CD4-positive, alpha-beta T cell (primary cell): ENCODE data around the gene SCGB1C2. TPM values are rescaled to one million over a fixed set of nuclear protein-coding genes. Genes with fewer than 3 reads are reported as not detected.
"Not testable (repeated sequence)": the region's sequence is repeated elsewhere in the genome, so short reads cannot be mapped to it uniquely, and the experiment has no call there.

Experiments
- ATAC-seq: fragments of 200-7000 bp; cut with Tn5 transposase; one replicate; pipeline ENCODE4 v1.10.0; 2022; ENCODE audit warnings: mild to moderate bottlenecking; ENCODE audit not compliant: poor library complexity
- CTCF ChIA-PET: fragments of 350-600 bp; sonication (Branson Sonifier 250); formaldehyde crosslinking; loops from one replicate; lab custom pipeline; 2021; ENCODE audit warnings: antibody characterized with exemption, inconsistent platforms; lab: Charles Lee
- POLR2A ChIA-PET: fragments of 350-600 bp; sonication (Branson Sonifier 250); formaldehyde crosslinking; loops from one replicate; lab custom pipeline; 2021; ENCODE audit warnings: antibody characterized with exemption, inconsistent platforms; lab: Charles Lee
- DNase-seq, 14 experiments: peaks; one replicate each; pipeline ENCODE4 v3.0.0-alpha.2; 2013 to 2020; ENCODE audit warnings: mixed read lengths in 2 of 14
- H3K27ac ChIP-seq, 2 donors: one replicate each; pipeline versions ENCODE4 v1.5.1 to v1.7.0; 2013; ENCODE audit warnings: low read length in 2 of 2, low read depth in 1 of 2, mild to moderate bottlenecking in 1 of 2
- H3K27me3 ChIP-seq, 2 experiments: 1 replicate in 1 of 2; 2 replicates in 1 of 2; pipeline versions ENCODE4 v1.6.1 to v1.7.0; 2013; ENCODE audit warnings: low read length in 2 of 2, control low read depth in 1 of 2, mild to moderate bottlenecking in 1 of 2, moderate library complexity in 1 of 2; ENCODE audit not compliant: insufficient read depth in 2 of 2, control insufficient read depth in 1 of 2
- H3K36me3 ChIP-seq: one replicate; pipeline ENCODE4 v1.6.1; 2013; ENCODE audit warnings: low read length, control low read depth; ENCODE audit not compliant: insufficient read depth
- H3K4me1 ChIP-seq: one replicate; pipeline ENCODE4 v1.6.1; 2013; ENCODE audit warnings: low read length, control low read depth; ENCODE audit not compliant: insufficient read depth
- H3K4me3 ChIP-seq: one replicate; pipeline ENCODE4 v1.5.1; 2013; ENCODE audit warnings: mild to moderate bottlenecking, low read length, moderate library complexity
- H3K9me3 ChIP-seq, 2 experiments: 1 replicate in 1 of 2; 2 replicates in 1 of 2; pipeline versions ENCODE4 v1.6.1 to v1.7.0; 2013; ENCODE audit warnings: low read length in 2 of 2, mild to moderate bottlenecking in 2 of 2, control low read depth in 1 of 2, moderate library complexity in 1 of 2; ENCODE audit not compliant: control insufficient read depth in 1 of 2, insufficient read depth in 1 of 2
- H3K27ac Mint-ChIP-seq: one replicate; pipeline ENCODE4 v1.8.0; 2020; ENCODE audit warnings: mixed read lengths
- H3K27me3 Mint-ChIP-seq: one replicate; pipeline ENCODE4 v1.8.0; 2021; ENCODE audit warnings: mixed read lengths
- H3K36me3 Mint-ChIP-seq: one replicate; pipeline ENCODE4 v1.8.0; 2021; ENCODE audit warnings: low read depth, mixed read lengths
- H3K4me1 Mint-ChIP-seq: one replicate; pipeline ENCODE4 v1.8.0; 2021; ENCODE audit warnings: low read depth, mixed read lengths
- H3K4me3 Mint-ChIP-seq: one replicate; pipeline ENCODE4 v1.8.0; 2020; ENCODE audit warnings: mild to moderate bottlenecking, mixed read lengths
- H3K9me3 Mint-ChIP-seq: one replicate; pipeline ENCODE4 v1.8.0; 2020; ENCODE audit warnings: mixed read lengths
- CTCF ChIP-seq: fragments of 200-600 bp; IDR thresholded peaks from one replicate; pipeline ENCODE4 v1.8.0; 2022; ENCODE audit warnings: antibody characterized with exemption, mild to moderate bottlenecking
- intact Hi-C, 2 experiments: fragments of 100-400 bp; cut with DNase I in 1 of 2; cut with micrococcal nuclease in 1 of 2; formaldehyde crosslinking; loops; one replicate each; pipeline versions ENCODE4 v1.15.1 to v1.9.0; 2023 to 2025; cut with DNase I, micrococcal nuclease
- polyA plus RNA-seq, 2 donors: library from polyadenylated mRNA; unstranded; fragments of 120-200 nt; gene quantifications; one replicate each; pipeline ENCODE4 v1.2.1, GENCODE V29; 2013
- total RNA-seq, 174 experiments: library from RNA in 2 of 174; stranded (reverse) in 2 of 174; gene quantifications; one replicate each; pipeline ENCODE4 v1.2.3 and lab custom pipeline; 2021 to 2026

SCGB1C2 gene
- total RNA-seq (not detected), total RNA-seq (lab: John Stamatoyannopoulos, UW) (0 reads per million in 172 experiments)
- polyA plus RNA-seq (2013, experiment 1 of 2) = 0.19 TPM
- not detected for polyA plus RNA-seq (2013, experiment 2 of 2)

- H3K4me1 Mint-ChIP-seq, POLR2A ChIA-PET, CTCF ChIA-PET, H3K27me3 ChIP-seq, H3K4me1 ChIP-seq, ATAC-seq, H3K27ac ChIP-seq, H3K36me3 Mint-ChIP-seq, H3K4me3 ChIP-seq, H3K4me3 Mint-ChIP-seq, intact Hi-C loops, H3K27me3 Mint-ChIP-seq, H3K9me3 Mint-ChIP-seq, DNase-seq, H3K36me3 ChIP-seq, H3K9me3 ChIP-seq: not testable (repeated sequence)
- peak within 1 kb of the TSS; percentile 51 for H3K27ac Mint-ChIP-seq
Observed at GRCh38 chr17:137166-137807, at the start of gene SCGB1C2. SCGB1C2 (plus strand) TSS chr17:137569; CDS start chr17:137591, 22 bp downstream.

GRCh38 chr17:113111-113510 lies 24.3 kb upstream of the SCGB1C2 start:
- H3K36me3 ChIP-seq, H3K36me3 Mint-ChIP-seq, H3K27ac ChIP-seq, intact Hi-C loops, H3K9me3 ChIP-seq, POLR2A ChIA-PET, H3K4me1 ChIP-seq, H3K27ac Mint-ChIP-seq, CTCF ChIA-PET, ATAC-seq, H3K4me1 Mint-ChIP-seq, H3K4me3 Mint-ChIP-seq, H3K27me3 ChIP-seq, H3K9me3 Mint-ChIP-seq, H3K27me3 Mint-ChIP-seq, H3K4me3 ChIP-seq: not testable (repeated sequence)
- peak in 2 of 14 experiments; percentile 7 to 13 for DNase-seq

- H3K4me1 ChIP-seq, CTCF ChIA-PET, intact Hi-C loops, H3K27me3 ChIP-seq, ATAC-seq, POLR2A ChIA-PET, H3K9me3 ChIP-seq, H3K4me3 ChIP-seq, H3K4me1 Mint-ChIP-seq, H3K9me3 Mint-ChIP-seq, H3K4me3 Mint-ChIP-seq, H3K36me3 Mint-ChIP-seq, H3K36me3 ChIP-seq, H3K27ac Mint-ChIP-seq, H3K27me3 Mint-ChIP-seq, H3K27ac ChIP-seq: not testable (repeated sequence)
- peak in 8 of 14 experiments; percentile 54 to 76 (median 68) for DNase-seq
- TF ChIP-seq CTCF = peak; percentile 31
Observed at GRCh38 chr17:118339-118917, 18.9 kb upstream of the SCGB1C2 start.

- intact Hi-C loops, H3K4me3 Mint-ChIP-seq, H3K27ac ChIP-seq, H3K36me3 ChIP-seq, H3K36me3 Mint-ChIP-seq, H3K27ac Mint-ChIP-seq, H3K9me3 Mint-ChIP-seq, CTCF ChIA-PET, H3K4me1 ChIP-seq, ATAC-seq, H3K4me3 ChIP-seq, H3K27me3 ChIP-seq, POLR2A ChIA-PET, H3K4me1 Mint-ChIP-seq, H3K27me3 Mint-ChIP-seq, H3K9me3 ChIP-seq: not testable (repeated sequence)
- DNase-seq = peak in 1 of 14 experiments; percentile 39
Observed at GRCh38 chr17:133932-134331, 3.4 kb upstream of the SCGB1C2 start.
